Neural crest cell (in vitro differentiated cells): Measurements from ENCODE around the gene NT5DC3. TPM values are rescaled to one million over a fixed set of nuclear protein-coding genes. Genes with fewer than 3 reads are reported as not detected.

Source experiments
- DNase-seq: peaks from one replicate; pipeline ENCODE4 v3.0.0; 2021; ENCODE audit warnings: low read depth, mixed read lengths, low spot score
- H3K27ac Mint-ChIP-seq: one replicate; pipeline ENCODE4 v1.8.0; 2021; ENCODE audit warnings: mild to moderate bottlenecking, mixed read lengths; ENCODE audit not compliant: unreplicated experiment
- H3K27me3 Mint-ChIP-seq: 2 replicates; pipeline ENCODE4 v1.8.0; 2021; ENCODE audit warnings: low read depth, mild to moderate bottlenecking, mixed read lengths
- H3K36me3 Mint-ChIP-seq: 2 replicates; pipeline ENCODE4 v1.8.0; 2021; ENCODE audit warnings: low read depth, mild to moderate bottlenecking, mixed read lengths
- H3K4me1 Mint-ChIP-seq: 2 replicates; pipeline ENCODE4 v1.8.0; 2021; ENCODE audit warnings: mixed read lengths
- H3K4me3 Mint-ChIP-seq: one replicate; pipeline ENCODE4 v1.8.0; 2021; ENCODE audit warnings: mild to moderate bottlenecking, mixed read lengths
- H3K9me3 Mint-ChIP-seq: 2 replicates; pipeline ENCODE4 v1.8.0; 2021; ENCODE audit warnings: mixed read lengths
- total RNA-seq: library from RNA; stranded (reverse); gene quantifications from 2 replicates; pipeline ENCODE4 v1.2.1, GENCODE V29; 2021
- TF ChIP-seq, protein P1 (sequence below): fragments of 200-600 bp; sonication (generic); conservative IDR thresholded peaks from 2 replicates; pipeline ENCODE4 v1.5.0; 2021; ENCODE audit warnings: antibody characterized with exemption, mild to moderate bottlenecking

Gene NT5DC3
- total RNA-seq, 1 donor from 2014 or later, result 14.4 TPM

DNA sequence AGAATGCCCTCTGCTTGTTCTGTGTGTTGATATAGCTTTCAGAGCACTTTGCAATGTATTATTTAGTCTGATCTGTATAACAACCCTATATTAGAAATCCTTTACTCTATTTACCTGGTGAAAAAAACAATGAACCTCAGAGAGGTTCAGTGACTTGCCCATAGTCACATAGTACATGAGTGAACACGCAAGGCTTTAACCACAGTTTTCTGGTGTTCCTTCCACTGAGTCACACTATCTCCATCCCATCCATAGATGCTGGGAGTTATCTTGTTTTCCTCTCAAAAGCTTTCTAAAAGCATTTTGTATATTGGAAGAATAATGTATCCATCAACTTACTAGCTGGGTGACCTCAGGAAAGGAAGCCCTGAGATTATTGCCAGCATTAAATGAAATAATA lies 104.5 kb downstream of the NT5DC3 start:
- Mint-ChIP-seq H3K27me3 (peaks cover 35% of the 10 kb centered on the region), H3K4me1 (no peaks in the 10 kb centered on the region), H3K4me3 (no peak overlapping the region), H3K9me3 (peaks cover 3% of the 10 kb centered on the region), H3K27ac (no peak overlapping the region), H3K36me3 (peaks cover 3% of the 10 kb centered on the region)
- DNase-seq, result no peak
- TF ChIP-seq, protein P1, sequence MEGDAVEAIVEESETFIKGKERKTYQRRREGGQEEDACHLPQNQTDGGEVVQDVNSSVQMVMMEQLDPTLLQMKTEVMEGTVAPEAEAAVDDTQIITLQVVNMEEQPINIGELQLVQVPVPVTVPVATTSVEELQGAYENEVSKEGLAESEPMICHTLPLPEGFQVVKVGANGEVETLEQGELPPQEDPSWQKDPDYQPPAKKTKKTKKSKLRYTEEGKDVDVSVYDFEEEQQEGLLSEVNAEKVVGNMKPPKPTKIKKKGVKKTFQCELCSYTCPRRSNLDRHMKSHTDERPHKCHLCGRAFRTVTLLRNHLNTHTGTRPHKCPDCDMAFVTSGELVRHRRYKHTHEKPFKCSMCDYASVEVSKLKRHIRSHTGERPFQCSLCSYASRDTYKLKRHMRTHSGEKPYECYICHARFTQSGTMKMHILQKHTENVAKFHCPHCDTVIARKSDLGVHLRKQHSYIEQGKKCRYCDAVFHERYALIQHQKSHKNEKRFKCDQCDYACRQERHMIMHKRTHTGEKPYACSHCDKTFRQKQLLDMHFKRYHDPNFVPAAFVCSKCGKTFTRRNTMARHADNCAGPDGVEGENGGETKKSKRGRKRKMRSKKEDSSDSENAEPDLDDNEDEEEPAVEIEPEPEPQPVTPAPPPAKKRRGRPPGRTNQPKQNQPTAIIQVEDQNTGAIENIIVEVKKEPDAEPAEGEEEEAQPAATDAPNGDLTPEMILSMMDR, result no peak

DNA sequence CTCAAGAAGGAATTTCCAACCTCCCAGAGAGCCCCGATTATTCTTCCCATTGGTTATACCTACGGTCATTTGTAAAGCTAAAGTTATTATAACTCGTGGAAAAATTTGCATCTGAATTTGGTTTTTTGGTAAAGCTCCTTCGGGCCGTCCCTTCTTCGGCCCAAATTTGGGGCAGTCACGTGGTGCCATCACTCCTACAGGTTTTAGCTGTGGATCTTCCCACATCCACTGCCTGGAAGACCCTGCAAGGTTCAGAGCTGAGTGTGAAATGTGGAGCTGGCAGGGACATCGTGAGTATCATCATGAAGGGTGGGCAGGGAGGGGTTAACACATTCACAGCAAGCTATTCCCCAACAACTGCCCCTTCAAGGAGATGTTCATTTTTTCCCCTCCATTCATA lies 105.7 kb downstream of the NT5DC3 start:
- no peak for DNase-seq
- no peak overlapping the region for H3K4me3 Mint-ChIP-seq
- H3K9me3 Mint-ChIP-seq, result peaks cover 5% of the 10 kb centered on the region
- peaks cover 7% of the 10 kb centered on the region for H3K36me3 Mint-ChIP-seq
- no peaks in the 10 kb centered on the region for H3K4me1 Mint-ChIP-seq
- H3K27me3 Mint-ChIP-seq, result peaks cover 34% of the 10 kb centered on the region
- TF ChIP-seq, protein P1, result no peak
- no peak overlapping the region for H3K27ac Mint-ChIP-seq

DNA sequence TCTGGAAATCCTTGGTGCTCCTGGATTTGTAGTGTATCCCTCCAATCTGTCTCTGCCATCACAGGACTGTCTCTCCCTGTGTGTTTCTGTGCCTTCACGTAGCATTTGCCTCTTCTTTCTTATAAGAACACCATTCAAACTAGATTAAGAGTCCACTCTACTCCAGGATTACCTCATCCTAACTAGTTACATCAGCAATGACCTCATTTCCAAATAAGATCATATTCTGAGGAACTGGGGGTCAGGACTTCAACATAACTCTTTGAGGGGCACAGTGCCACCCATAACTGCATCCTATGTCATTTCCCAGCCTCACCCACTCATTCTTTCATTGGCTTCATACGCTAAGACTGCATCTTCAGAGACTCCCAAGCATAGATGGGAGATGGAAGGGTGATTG lies 106.2 kb downstream of the NT5DC3 start:
- no peak overlapping the region for H3K4me3 Mint-ChIP-seq
- H3K4me1 Mint-ChIP-seq, result no peaks in the 10 kb centered on the region
- H3K36me3 Mint-ChIP-seq, result peaks cover 7% of the 10 kb centered on the region

DNA sequence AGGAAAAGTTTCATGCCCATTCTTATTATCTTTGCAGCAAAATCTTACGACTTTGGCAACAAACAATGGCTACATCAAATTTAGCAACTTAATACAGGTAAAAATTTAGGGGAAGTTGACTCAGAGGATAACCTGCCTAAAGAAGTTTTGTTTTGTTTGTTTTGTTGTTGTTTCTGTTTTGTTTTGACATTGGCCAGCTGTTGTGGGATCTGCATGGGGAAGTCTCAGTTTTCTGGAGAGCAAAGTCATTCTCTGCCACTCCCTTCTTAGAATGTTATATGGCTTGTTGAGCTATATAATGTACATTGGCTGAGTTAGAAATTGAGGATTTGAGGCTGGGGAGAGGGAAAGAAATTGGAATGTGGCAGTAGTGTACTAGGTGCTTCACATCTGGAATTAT lies 109.5 kb downstream of the NT5DC3 start:
- no peak for DNase-seq
- no peaks in the 10 kb centered on the region for H3K4me1 Mint-ChIP-seq
- H3K4me3 Mint-ChIP-seq, result no peak overlapping the region
- peaks cover 7% of the 10 kb centered on the region for H3K36me3 Mint-ChIP-seq
- no peak overlapping the region for H3K27ac Mint-ChIP-seq
- peaks cover 5% of the 10 kb centered on the region for H3K9me3 Mint-ChIP-seq
- TF ChIP-seq, protein P1, result no peak
- H3K27me3 Mint-ChIP-seq, result peaks cover 22% of the 10 kb centered on the region

More for the DNA sequence above, 106.2 kb downstream of the NT5DC3 start:
- H3K27ac Mint-ChIP-seq, result no peak overlapping the region
- no peak for DNase-seq
- H3K27me3 Mint-ChIP-seq, result peaks cover 31% of the 10 kb centered on the region
- peaks cover 5% of the 10 kb centered on the region for H3K9me3 Mint-ChIP-seq
- TF ChIP-seq, protein P1, result no peak

DNA sequence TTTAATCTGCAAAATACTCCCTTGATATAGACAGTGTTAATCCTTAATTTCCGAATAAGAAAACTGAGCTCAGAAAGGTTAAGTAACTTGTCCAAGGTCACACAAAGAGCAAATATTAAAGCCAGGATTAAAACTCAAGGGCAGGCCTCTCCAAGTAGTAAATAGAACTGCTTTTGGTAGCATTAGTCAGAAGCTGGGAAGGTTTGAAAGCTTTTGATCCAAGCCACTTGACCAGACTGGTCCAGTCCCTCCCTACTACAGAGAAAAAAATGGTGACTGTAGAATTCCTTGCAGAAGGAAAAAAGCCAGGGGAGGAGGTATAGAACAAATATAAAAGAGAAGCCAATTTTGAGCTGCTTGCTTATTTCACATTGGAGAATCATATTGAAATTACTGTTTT lies 111.5 kb downstream of the NT5DC3 start:
- Mint-ChIP-seq H3K36me3 (peaks cover 7% of the 10 kb centered on the region), H3K9me3 (peaks cover 5% of the 10 kb centered on the region), H3K4me1 (no peaks in the 10 kb centered on the region), H3K27me3 (peaks cover 5% of the 10 kb centered on the region), H3K27ac (no peak overlapping the region), H3K4me3 (no peak overlapping the region)
- TF ChIP-seq, protein P1, result no peak
- DNase-seq, result no peak

DNA sequence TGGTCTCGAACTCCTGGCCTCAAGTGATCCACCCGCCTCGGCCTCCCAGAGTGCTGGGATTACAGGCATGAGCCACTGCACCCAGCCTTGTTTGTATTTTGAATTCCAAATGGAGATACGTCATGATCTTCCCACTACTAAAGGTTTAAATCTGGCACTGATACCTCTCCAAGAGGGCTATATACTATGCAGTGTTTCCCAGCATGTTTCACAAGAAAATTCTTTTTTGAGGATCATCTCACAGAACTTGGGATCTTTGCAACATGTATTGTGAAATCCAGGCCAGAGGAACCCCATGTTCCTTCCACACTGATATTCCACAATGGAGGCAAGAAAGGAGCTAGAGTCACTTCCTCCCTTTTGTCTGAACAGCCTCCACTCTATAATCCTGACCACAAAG lies 112.7 kb downstream of the NT5DC3 start:
- TF ChIP-seq, protein P1, result no peak
- Mint-ChIP-seq H3K9me3 (peaks cover 5% of the 10 kb centered on the region), H3K27me3 (no peaks in the 10 kb centered on the region), H3K36me3 (peaks cover 7% of the 10 kb centered on the region), H3K4me1 (no peaks in the 10 kb centered on the region), H3K4me3 (no peak overlapping the region), H3K27ac (no peak overlapping the region)
- DNase-seq, result no peak
